IMR-90 (cell line): ENCODE measurements around the gene MALT1. TPM values are rescaled to one million over a fixed set of nuclear protein-coding genes. Genes with fewer than 3 reads are reported as not detected.

ENCODE experiments used
- ATAC-seq: fragments of 200-7000 bp; cut with Tn5 transposase; 2 replicates; pipeline ENCODE4 v1.9.1; 2020; ENCODE audit warnings: low read depth, mild to moderate bottlenecking, moderate library complexity
- BruUV-seq: library from RNA; stranded (reverse); fragments of 400-500 nt; replicated peaks from 2 replicates; lab custom pipeline; 2021; lab: Mats Ljungman, UMichigan
- CTCF ChIA-PET: fragments of 300-600 bp; formaldehyde crosslinking; extraction: SDS; loops from one replicate; lab custom pipeline; 2021; ENCODE audit warnings: antibody characterized with exemption; lab: Yijun Ruan, JAX
- POLR2A ChIA-PET: fragments of 300-600 bp; sonication (Branson Sonifier 250); formaldehyde crosslinking; loops from one replicate; lab custom pipeline; 2022; ENCODE audit warnings: antibody characterized with exemption; ENCODE audit not compliant: unreplicated experiment; lab: Charles Lee
- DNase-seq: peaks from one replicate; pipeline ENCODE4 v3.0.0; 2013
- H2AFZ ChIP-seq: replicated peaks from 2 replicates; pipeline ENCODE3; 2013; ENCODE audit warnings: low read length, mild to moderate bottlenecking; ENCODE audit not compliant: poor library complexity
- H2AK5ac ChIP-seq: 2 replicates; pipeline ENCODE4 v1.6.1; 2013; ENCODE audit warnings: low read depth, low read length, inconsistent platforms
- H2AK9ac ChIP-seq: replicated peaks from 2 replicates; pipeline ENCODE3; 2013; ENCODE audit warnings: mild to moderate bottlenecking, low read depth, low read length, moderate library complexity; ENCODE audit not compliant: poor library complexity
- H2BK120ac ChIP-seq: 2 replicates; pipeline ENCODE4 v1.6.1; 2013; ENCODE audit warnings: low read depth, low read length, inconsistent platforms
- H2BK15ac ChIP-seq: 3 replicates; pipeline ENCODE4 v1.6.1; 2013; ENCODE audit warnings: low read depth, low read length, inconsistent platforms
- H2BK20ac ChIP-seq: 2 replicates; pipeline ENCODE4 v1.6.1; 2013; ENCODE audit warnings: low read depth, mild to moderate bottlenecking, inconsistent platforms, low read length, moderate library complexity
- H2BK5ac ChIP-seq: 2 replicates; pipeline ENCODE4 v1.6.1; 2013; ENCODE audit warnings: mild to moderate bottlenecking, low read depth, low read length, inconsistent platforms; ENCODE audit not compliant: poor library complexity, severe bottlenecking
- H3K14ac ChIP-seq: replicated peaks from 2 replicates; pipeline ENCODE4 v1.6.1; 2013; ENCODE audit warnings: low read depth, low read length, inconsistent platforms
- H3K18ac ChIP-seq: 2 replicates; pipeline ENCODE4 v1.6.1; 2013; ENCODE audit warnings: low read depth, low read length, control low read depth
- H3K23ac ChIP-seq: 2 replicates; pipeline ENCODE4 v1.6.1; 2013; ENCODE audit warnings: low read depth, low read length, inconsistent platforms
- H3K27ac ChIP-seq: 2 replicates; pipeline ENCODE4 v1.5.1; 2013; ENCODE audit warnings: mild to moderate bottlenecking, control low read depth, low read length; ENCODE audit not compliant: insufficient read depth
- H3K27me3 ChIP-seq: 2 replicates; pipeline ENCODE4 v1.6.1; 2013; ENCODE audit warnings: low read length; ENCODE audit not compliant: control insufficient read depth, insufficient read depth
- H3K36me3 ChIP-seq: 2 replicates; pipeline ENCODE4 v1.6.1; 2013; ENCODE audit warnings: low read length, mixed read lengths; ENCODE audit not compliant: control insufficient read depth, insufficient read depth
- H3K4ac ChIP-seq: 2 replicates; pipeline ENCODE4 v1.6.1; 2013; ENCODE audit warnings: low read depth, low read length, inconsistent platforms
- H3K4me1 ChIP-seq: 2 replicates; pipeline ENCODE4 v1.6.1; 2013; ENCODE audit warnings: low read length, mixed read lengths; ENCODE audit not compliant: control insufficient read depth, insufficient read depth
- H3K4me2 ChIP-seq: 2 replicates; pipeline ENCODE4 v1.6.1; 2013; ENCODE audit warnings: low read depth, mild to moderate bottlenecking, control low read depth, low read length, moderate library complexity
- H3K4me3 ChIP-seq: 2 replicates; pipeline ENCODE4 v1.5.1; 2013; ENCODE audit warnings: low read depth, mild to moderate bottlenecking, control low read depth, low read length, moderate library complexity; ENCODE audit not compliant: insufficient read depth
- H3K56ac ChIP-seq: 2 replicates; pipeline ENCODE4 v1.6.1; 2013; ENCODE audit warnings: low read length, inconsistent platforms; ENCODE audit not compliant: insufficient read depth; ENCODE audit errors: extremely low read depth
- H3K79me1 ChIP-seq, 2 experiments: 2 replicates each; pipeline ENCODE4 v1.6.1; 2013; ENCODE audit warnings: low read length in 2 of 2, inconsistent platforms in 1 of 2, low read depth in 1 of 2
- H3K9ac ChIP-seq: 2 replicates; pipeline ENCODE4 v1.6.1; 2013; ENCODE audit warnings: low read depth, low read length, control low read depth
- H3K9me1 ChIP-seq: 2 replicates; pipeline ENCODE4 v1.6.1; 2013; ENCODE audit warnings: low read length, inconsistent platforms; ENCODE audit not compliant: insufficient read depth
- H3K9me3 ChIP-seq: 2 replicates; pipeline ENCODE4 v1.6.1; 2013; ENCODE audit warnings: low read length; ENCODE audit not compliant: control insufficient read depth, insufficient read depth
- H4K20me1 ChIP-seq: 2 replicates; pipeline ENCODE4 v1.6.1; 2013; ENCODE audit warnings: low read length, inconsistent platforms; ENCODE audit not compliant: insufficient read depth
- H4K5ac ChIP-seq: 2 replicates; pipeline ENCODE4 v1.6.1; 2013; ENCODE audit warnings: mild to moderate bottlenecking, low read depth, low read length, control low read depth
- H4K8ac ChIP-seq, 2 experiments: 2 replicates each; pipeline ENCODE4 v1.6.1; 2013; ENCODE audit warnings: low read depth in 2 of 2, low read length in 2 of 2, control low read depth in 1 of 2, inconsistent platforms in 1 of 2
- H4K91ac ChIP-seq: 2 replicates; pipeline ENCODE4 v1.6.1; 2013; ENCODE audit warnings: low read depth, low read length, inconsistent platforms; ENCODE audit not compliant: insufficient read depth
- CEBPB ChIP-seq: IDR thresholded peaks from 2 replicates; pipeline ENCODE4 v1.6.1; 2012; ENCODE audit warnings: low read depth, low read length, improper control_type of control experiment
- MXI1 ChIP-seq: IDR thresholded peaks from 2 replicates; pipeline ENCODE4 v1.6.1; 2012; ENCODE audit warnings: low read depth, mild to moderate bottlenecking, low read length, moderate library complexity, borderline replicate concordance
- NFE2L2 ChIP-seq: fragments of 150-350 bp; IDR thresholded peaks from 2 replicates; pipeline ENCODE4 v1.6.1; 2016; ENCODE audit warnings: low read depth, mild to moderate bottlenecking, low read length
- RFX5 ChIP-seq: IDR thresholded peaks from 2 replicates; pipeline ENCODE4 v1.8.0; 2012; ENCODE audit warnings: low read depth, mild to moderate bottlenecking, low read length, moderate library complexity
- WGBS, 2 experiments: methylation state at CpG; one replicate each; pipeline versions ENCODE4 v1.1.5 to v1.1.7; 2013; ENCODE audit warnings: missing lambda C conversion rate in 2 of 2; ENCODE audit not compliant: insufficient read length in 1 of 2; ENCODE audit errors: extremely low coverage in 2 of 2; 5-methylcytosine and 5-hydroxymethylcytosine counted together
- dilution Hi-C: fragments of 300-500 bp; cut with HindIII; formaldehyde crosslinking; loops from one replicate; pipeline ENCODE4 v1.14.3; 2018; ENCODE audit warnings: low sequenced_read_pairs; ENCODE audit not compliant: unreplicated experiment
- in situ Hi-C: fragments of 300-500 bp; cut with MboI; formaldehyde crosslinking; loops from 3 replicates; pipeline ENCODE4 v1.14.3; 2019; ENCODE audit warnings: low sequenced_read_pairs, inconsistent platforms, mixed read lengths
- intact Hi-C: fragments of 100-400 bp; cut with micrococcal nuclease; formaldehyde crosslinking; loops from 2 replicates; pipeline ENCODE4 v1.10.0; 2022
- polyA plus RNA-seq, 3 experiments: library from polyadenylated mRNA; depleted of rRNA; stranded (reverse); fragments of >200 nt; gene quantifications; 2 replicates each; pipeline ENCODE4 v1.2.3, GENCODE V29; 2012; ENCODE audit warnings: low replicate concordance in 1 of 3
- total RNA-seq: library from RNA; depleted of rRNA; stranded (reverse); fragments of >200 nt; gene quantifications from 2 replicates; pipeline ENCODE4 v1.2.3, GENCODE V29; 2012

The MALT1 gene
- total and polyA plus RNA-seq, 2 of the 4 experiments (the other 2 are of a cell fraction), result 8.3 to 25.3 TPM

DNA sequence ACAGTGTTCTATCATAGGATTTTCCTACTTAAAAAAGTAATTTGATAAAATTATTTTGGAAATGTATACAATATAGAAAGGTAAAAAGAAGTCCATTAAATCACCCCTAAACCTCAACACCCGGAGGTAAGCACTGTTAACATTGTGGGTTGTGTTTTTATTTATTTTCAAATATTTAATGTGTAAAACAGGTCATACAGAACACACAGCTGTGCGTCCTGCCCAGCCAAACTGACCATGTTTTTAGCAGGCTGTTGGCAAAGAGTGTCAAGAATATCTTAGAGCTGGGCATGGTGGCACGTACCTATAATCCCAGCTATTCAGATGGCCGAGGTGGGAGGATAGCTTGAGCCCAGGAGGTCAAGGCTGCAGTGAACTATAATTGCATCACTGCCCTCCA lies 114.6 kb downstream of the MALT1 start:
- Histone ChIP-seq H3K9me1 (peaks cover 22% of the 10 kb centered on the region), H3K4me2 (no peak overlapping the region), H4K8ac (peak overlapping the region in 1 of 2 experiments; percentile 62; a peak in 3 of 4 replicates), H4K5ac (no peak overlapping the region), H4K91ac (peak overlapping the region; percentile 66), H2AFZ (peak overlapping the region; percentile 83), H3K4me3 (no peak overlapping the region), H3K27me3 (no peaks in the 10 kb centered on the region), H3K9me3 (no peaks in the 10 kb centered on the region), H2BK120ac (peak overlapping the region; percentile 92), H3K9ac (no peak overlapping the region), H3K14ac (peak overlapping the region; percentile 81), H2BK5ac (peak overlapping the region; percentile 47), H3K18ac (no peak overlapping the region), H3K56ac (no peak overlapping the region), H3K79me1 (peaks cover 0 to 2% of the 10 kb centered on the region in 2 experiments; a peak in 1 of 4 replicates), H4K20me1 (no peaks in the 10 kb centered on the region), H3K27ac (peak overlapping the region; percentile 36; the same call in 1 of the 2 replicates), H2BK20ac (peak overlapping the region; percentile 87), H2BK15ac (peak overlapping the region; percentile 69; the same call in 2 of the 3 replicates), H3K4ac (peak overlapping the region; percentile 80), H3K4me1 (peaks cover 25% of the 10 kb centered on the region), H2AK5ac (peak overlapping the region; percentile 94; the same call in 1 of the 2 replicates), H2AK9ac (peak overlapping the region; percentile 81), H3K23ac (no peak overlapping the region), H3K36me3 (no peaks in the 10 kb centered on the region)
- no peak for DNase-seq
- BruUV-seq, result no TSS peak
- no peak for ATAC-seq
- intact Hi-C loops (loop anchor here (1.0 to 5.0 kb wide), 2 partner anchors 166 to 271 kb away; no protein-coding TSS in a partner anchor), dilution Hi-C loops (loop anchor here (25.0 kb wide), 1 partner anchor 276 kb away; no protein-coding TSS in a partner anchor), in situ Hi-C loops (loop anchor here (5.0 kb wide), 1 partner anchor 271 kb away; no protein-coding TSS in a partner anchor)
- ChIA-PET CTCF (no interaction called here), POLR2A (no interaction called here)
- TF ChIP-seq NFE2L2 (no peak), RFX5 (no peak), CEBPB (no peak), MXI1 (no peak)
- WGBS, 2 experiments, result no CpG with 5 or more reads among the region's 4 CpGs
